NCI-H187 treated with DMSO at 0.1 percent for 48 hours (cell line): ENCODE data around the gene RPS2.
"Not testable (repeated sequence)": the region's sequence is repeated elsewhere in the genome, so short reads cannot be mapped to it uniquely, and the experiment has no call there.

Experiments used
- DNase-seq: peaks from one replicate; lab custom pipeline; 2025; lab: John Stamatoyannopoulos, UW

The RPS2 gene

GRCh38 chr16:1941162-1942046 is 23.2 kb downstream of the RPS2 start:
- no peak for DNase-seq

DNA sequence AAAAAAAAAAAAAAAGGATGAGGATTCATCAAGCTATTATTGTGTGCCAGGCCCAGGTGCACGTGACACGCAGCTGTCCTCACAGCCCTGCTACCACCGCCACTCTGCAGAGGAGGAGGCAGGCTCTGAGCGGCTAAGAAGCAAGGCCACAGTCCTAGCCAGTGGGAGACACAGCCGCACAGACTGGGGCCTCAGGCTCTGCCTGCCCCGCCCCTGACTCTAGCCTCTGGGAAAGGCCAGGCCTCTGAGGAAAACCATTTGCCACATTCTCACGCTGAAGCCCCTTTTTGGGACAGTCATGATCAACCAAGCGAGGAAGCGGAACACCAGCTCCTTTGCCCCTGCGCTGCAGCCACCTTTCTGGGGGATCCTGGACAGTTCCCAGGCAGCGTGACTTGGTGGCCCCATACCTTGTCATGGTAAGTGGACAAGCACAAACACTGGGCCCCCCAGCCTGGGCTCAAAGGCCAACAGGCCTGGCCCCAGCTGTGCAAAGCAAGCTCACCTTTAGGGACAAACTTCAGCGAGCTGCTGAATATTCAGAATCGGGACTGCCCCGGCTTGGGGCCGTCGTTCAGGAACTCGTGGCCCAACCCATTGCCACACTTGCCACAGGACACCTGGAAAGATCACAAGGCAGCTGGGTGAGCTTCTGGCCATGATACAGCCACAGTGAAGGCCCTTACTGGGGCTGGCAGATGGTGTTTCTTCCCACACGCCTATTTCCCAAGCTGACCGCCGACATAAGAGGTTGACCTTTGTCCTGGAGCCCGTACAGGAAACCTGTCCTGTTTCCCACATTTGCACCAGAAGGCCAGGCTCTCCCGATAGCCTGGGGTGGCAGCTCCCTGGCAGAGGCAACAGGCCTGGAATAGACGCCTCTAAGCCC is 24.1 kb downstream of the RPS2 start:
- no peak for DNase-seq

- not testable (repeated sequence) for DNase-seq
These were observed 24.8 kb downstream of the RPS2 start for GRCh38 chr16:1939833-1940232.

- no peak for DNase-seq
These were observed 25.7 kb downstream of the RPS2 start for GRCh38 chr16:1938910-1939309.

- DNase-seq: no peak
These were observed 26.3 kb downstream of the RPS2 start for GRCh38 chr16:1938316-1938715.

GRCh38 chr16:1936945-1937479 is 27.6 kb downstream of the RPS2 start:
- DNase-seq: no peak

DNA sequence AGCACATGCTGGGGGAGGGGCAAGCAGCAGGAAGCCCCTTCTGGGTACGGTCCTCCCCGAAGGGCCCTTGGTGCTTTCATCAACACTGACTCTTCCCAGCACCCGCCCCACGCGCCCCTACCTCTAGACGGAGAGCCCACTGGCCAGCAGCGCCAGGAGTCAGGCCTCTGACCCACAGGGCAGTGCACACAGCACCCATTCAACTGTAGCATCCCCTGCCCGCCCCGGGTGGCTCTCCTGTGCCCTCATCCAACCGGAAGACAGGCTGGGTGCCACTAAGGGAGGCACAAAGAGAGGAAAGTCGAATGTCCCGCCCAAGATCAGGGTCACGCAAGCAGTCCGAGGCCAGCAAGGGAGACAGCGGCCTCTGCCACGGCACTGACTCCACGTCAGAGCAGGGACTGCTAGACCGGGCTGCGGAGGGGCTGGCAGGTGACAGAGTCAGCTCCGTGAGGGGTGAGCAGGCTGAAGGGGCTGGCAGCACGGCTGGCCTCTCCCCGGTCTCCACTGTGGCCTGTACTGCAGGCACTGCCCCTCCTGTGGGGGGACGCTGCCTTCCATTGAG is 31.4 kb downstream of the RPS2 start:
- no peak for DNase-seq

GRCh38 chr16:1932050-1933028 is 32.3 kb downstream of the RPS2 start:
- DNase-seq: no peak

DNA sequence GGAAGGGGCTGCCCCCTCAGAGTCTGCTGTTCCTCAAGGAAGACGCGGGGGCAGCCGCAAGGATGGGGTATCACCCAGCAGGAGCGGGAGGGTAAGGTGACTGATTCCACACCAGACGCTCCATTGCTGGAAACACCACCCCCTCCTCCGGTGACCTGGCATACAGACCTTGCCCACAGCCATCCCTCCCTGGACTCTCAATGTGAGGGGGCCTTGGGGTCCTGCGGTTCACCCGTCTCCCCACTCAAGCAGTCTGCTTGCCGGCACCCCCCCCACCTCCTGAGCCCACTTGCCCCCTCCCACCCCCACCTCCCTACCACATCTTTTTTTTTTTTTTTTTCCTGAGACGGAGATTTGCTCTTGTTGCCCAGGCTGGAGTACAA is 34.3 kb downstream of the RPS2 start:
- DNase-seq: no peak

DNA sequence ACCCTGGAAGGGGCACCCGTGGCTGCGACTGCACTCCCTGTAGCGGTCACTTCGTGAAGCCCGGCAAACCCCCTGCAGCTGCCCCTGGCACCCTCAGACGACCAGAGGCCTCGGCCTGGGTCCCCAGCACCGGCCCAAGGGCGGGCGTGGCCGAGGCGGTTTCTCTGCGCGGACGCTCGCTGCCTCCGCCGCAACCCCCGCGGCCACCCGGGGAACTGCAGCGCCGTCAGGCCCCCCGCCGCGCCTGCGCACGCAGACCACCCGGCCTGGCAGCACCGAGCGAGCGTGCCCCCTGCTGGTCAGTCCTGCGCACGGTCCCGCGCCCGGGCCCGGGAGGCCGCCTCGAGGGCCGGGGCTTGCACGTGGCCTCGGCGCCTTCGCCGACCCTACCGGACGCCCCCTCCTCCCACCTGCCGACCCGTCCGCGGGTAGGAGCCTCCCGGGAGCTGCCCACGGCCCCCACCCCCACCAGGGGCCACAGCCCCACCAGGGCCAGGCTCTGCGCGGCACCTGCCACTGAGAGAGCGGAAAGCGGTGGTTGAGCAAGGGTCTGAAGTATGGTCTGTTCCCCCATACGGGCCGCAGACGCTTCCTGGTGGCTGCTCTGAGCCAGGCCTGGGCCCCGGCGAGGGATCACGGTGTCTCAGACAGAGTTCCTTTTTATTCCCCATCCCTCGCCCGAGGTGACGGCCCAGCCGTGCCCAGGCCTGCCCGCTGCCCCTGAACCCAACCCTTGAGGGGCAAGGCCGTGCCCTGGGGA is 34.9 kb downstream of the RPS2 start:
- DNase-seq: peak; percentile 41

DNA sequence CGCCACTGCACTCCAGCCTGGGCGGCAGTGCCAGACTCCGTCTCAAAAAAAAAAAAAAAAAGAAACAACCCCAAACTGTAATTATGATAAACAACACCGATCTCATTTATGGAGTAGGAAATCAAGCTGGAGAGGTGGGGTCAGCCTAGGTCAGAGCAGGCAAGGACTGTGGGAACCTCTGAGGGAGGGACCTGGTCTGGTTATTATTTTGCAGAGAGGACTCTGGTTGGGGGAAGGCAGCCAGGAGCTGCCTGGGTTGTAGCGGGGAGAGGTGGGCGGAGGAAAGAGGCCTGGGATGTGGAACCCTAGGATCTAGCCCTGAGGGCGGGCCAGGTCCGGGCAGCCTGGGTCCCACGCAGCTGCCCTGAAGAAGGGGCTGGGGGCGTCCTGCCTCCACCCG is 35.5 kb downstream of the RPS2 start:
- no peak for DNase-seq

GRCh38 chr16:1926271-1926670 is 38.4 kb downstream of the RPS2 start:
- DNase-seq: no peak

GRCh38 chr16:1924095-1924494 is 40.5 kb downstream of the RPS2 start:
- DNase-seq: no peak

- no peak for DNase-seq
These were observed 41.2 kb downstream of the RPS2 start for GRCh38 chr16:1923299-1924034.

GRCh38 chr16:1922357-1922756 is 42.3 kb downstream of the RPS2 start:
- no peak for DNase-seq

DNA sequence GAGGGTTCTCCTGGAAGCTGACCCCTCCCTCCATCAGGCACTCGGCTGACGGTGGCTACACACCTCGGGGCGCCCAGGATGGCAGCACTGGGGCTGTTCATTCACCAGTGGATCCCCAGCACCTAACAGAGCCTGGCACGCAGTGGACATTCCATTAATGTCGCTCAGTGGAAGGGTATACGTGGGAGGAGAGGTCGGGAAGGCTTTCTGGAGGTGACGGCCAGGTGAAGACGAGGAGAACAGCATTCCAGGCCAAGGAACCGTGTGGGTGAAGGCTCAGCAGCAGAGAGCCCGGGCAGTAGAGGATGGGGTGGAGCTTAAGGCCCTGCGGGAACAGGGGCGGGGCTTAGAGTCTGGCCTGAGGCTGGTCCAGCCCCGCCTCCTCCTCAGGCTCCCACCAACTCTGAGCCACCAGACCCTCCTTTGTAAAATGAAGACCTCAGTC is 43.9 kb downstream of the RPS2 start:
- peak; percentile 46 for DNase-seq

DNA sequence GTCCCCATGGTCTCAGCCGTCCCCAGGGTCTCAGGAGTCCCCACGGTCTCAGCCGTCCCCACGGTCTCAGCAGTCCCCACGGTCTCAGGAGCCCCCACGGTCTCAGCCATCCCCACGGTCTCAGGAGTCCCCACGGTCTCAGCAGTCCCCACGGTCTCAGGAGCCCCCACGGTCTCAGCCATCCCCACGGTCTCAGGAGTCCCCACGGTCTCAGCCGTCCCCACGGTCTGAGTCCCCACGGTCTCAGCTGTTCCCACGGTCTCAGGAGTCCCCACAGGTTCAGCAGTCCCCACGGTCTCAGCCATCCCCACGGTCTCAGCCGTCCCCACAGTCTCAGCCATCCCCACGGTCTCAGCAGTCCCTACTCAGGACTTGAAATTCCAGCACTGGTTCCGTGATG is 44.5 kb downstream of the RPS2 start:
- DNase-seq: not testable (repeated sequence)

DNA sequence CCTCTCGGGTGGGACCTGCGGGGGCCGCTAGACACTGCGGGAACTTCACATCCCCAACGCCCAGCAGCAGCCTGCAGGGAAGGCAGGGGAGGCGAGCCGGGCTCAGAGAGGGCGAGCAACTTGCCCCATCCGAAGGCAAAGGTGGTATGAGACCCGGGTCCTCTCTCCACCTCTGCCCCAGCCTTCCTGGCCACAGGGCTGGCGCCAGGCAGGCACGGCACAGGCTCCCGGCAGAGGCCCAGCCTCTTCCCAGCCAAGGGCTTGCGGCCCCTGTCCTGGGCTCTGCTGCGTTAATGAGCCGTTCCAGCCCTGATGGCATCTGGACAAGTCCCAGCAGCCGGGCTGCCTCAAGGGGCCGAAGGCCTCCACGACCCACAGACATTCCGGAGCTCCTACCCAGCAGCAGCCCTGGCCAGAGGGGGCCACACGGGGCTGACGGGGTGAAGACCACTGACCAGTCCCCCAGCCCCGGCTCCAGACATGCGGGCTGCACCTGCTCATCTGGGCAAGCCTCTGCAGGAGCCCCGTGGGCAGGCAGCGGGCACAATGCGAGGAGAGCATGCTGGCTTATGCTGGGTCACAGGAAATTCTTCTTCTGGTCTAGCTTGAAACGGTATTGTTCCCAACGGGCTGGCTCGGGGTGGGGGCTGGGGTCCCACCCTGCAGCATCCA is 45.2 kb downstream of the RPS2 start:
- no peak for DNase-seq
